Keratinocyte (primary cell): Measurements from ENCODE around the gene OR13C9. TPM values are rescaled to one million over a fixed set of nuclear protein-coding genes. Genes with fewer than 3 reads are reported as not detected.
"Not testable (repeated sequence)": the region's sequence is repeated elsewhere in the genome, so short reads cannot be mapped to it uniquely, and the experiment has no call there.

Experiments used
- DNase-seq: peaks from one replicate; pipeline ENCODE4 v3.0.0-alpha.2; 2011; ENCODE audit warnings: low read depth, missing footprints, low spot score
- FAIRE-seq: peaks from 2 replicates; lab custom pipeline; 2011; peaks lifted over from hg19 to GRCh38; lab: Jason Lieb, UNC
- H2AFZ ChIP-seq: 2 replicates; pipeline ENCODE4 v1.6.0; 2012; ENCODE audit warnings: low read length, control low read depth, inconsistent platforms; ENCODE audit not compliant: control insufficient read depth
- H3K27ac ChIP-seq: 2 replicates; pipeline ENCODE4 v1.5.1; 2011; ENCODE audit warnings: low read length; ENCODE audit not compliant: control insufficient read depth, insufficient read depth
- H3K27me3 ChIP-seq: 3 replicates; pipeline ENCODE4 v1.6.0; 2011; ENCODE audit warnings: low read length; ENCODE audit not compliant: control insufficient read depth, insufficient read depth; ENCODE audit errors: extremely low read depth
- H3K36me3 ChIP-seq, 2 experiments: 2 replicates in 1 of 2; 3 replicates in 1 of 2; pipeline ENCODE4 v1.5.1; 2011; ENCODE audit warnings: low read length in 2 of 2, mild to moderate bottlenecking in 1 of 2; ENCODE audit not compliant: control insufficient read depth in 2 of 2, insufficient read depth in 2 of 2; ENCODE audit errors: extremely low read depth in 1 of 2
- H3K4me1 ChIP-seq: 3 replicates; pipeline ENCODE4 v1.5.1; 2011; ENCODE audit warnings: low read length; ENCODE audit not compliant: control insufficient read depth, insufficient read depth; ENCODE audit errors: extremely low read depth
- H3K4me2 ChIP-seq: 3 replicates; pipeline ENCODE4 v1.6.0; 2011; ENCODE audit warnings: low read depth, low read length; ENCODE audit not compliant: control insufficient read depth, insufficient read depth; ENCODE audit errors: extremely low read depth
- H3K4me3 ChIP-seq, 3 experiments: fragments of 200-600 bp in 1 of 3; sonication (generic) in 1 of 3; 2 replicates in 2 of 3; 3 replicates in 1 of 3; pipeline ENCODE4 v1.5.1; 2011 to 2016; ENCODE audit warnings: low read length in 3 of 3, mild to moderate bottlenecking in 3 of 3, control low read depth in 2 of 3, inconsistent platforms in 1 of 3, low read depth in 1 of 3, mixed read lengths in 1 of 3, mixed run types in 1 of 3, moderate library complexity in 1 of 3; ENCODE audit not compliant: control insufficient read depth in 2 of 3, insufficient read depth in 2 of 3; ENCODE audit errors: extremely low read depth in 1 of 3
- H3K79me2 ChIP-seq: 2 replicates; pipeline ENCODE4 v1.6.0; 2012; ENCODE audit warnings: low read length; ENCODE audit not compliant: control insufficient read depth, insufficient read depth
- H3K9ac ChIP-seq: 3 replicates; pipeline ENCODE4 v1.6.0; 2011; ENCODE audit warnings: low read length; ENCODE audit not compliant: control insufficient read depth, insufficient read depth; ENCODE audit errors: extremely low read depth
- H3K9me1 ChIP-seq: 3 replicates; pipeline ENCODE4 v1.6.0; 2011; ENCODE audit warnings: low read length; ENCODE audit not compliant: control insufficient read depth, insufficient read depth; ENCODE audit errors: extremely low read depth
- H3K9me3 ChIP-seq: 2 replicates; pipeline ENCODE4 v1.5.1; 2012; ENCODE audit warnings: low read depth, low read length; ENCODE audit not compliant: control insufficient read depth
- H4K20me1 ChIP-seq: 3 replicates; pipeline ENCODE4 v1.6.0; 2011; ENCODE audit warnings: low read length; ENCODE audit not compliant: control insufficient read depth, insufficient read depth; ENCODE audit errors: extremely low read depth
- CTCF ChIP-seq, 3 experiments: IDR thresholded peaks in 1 of 3; conservative IDR thresholded peaks in 1 of 3; optimal IDR thresholded peaks in 1 of 3; 2 replicates in 2 of 3; 3 replicates in 1 of 3; pipeline versions ENCODE3 to v1.5.1; 2011; ENCODE audit warnings: low read length in 3 of 3, mild to moderate bottlenecking in 3 of 3, moderate library complexity in 2 of 3, control low read depth in 1 of 3, inconsistent platforms in 1 of 3; ENCODE audit not compliant: insufficient read depth in 2 of 3; ENCODE audit errors: extremely low read depth in 1 of 3
- EZH2 ChIP-seq: IDR thresholded peaks from one replicate; pipeline ENCODE4 v1.6.1; 2012; ENCODE audit warnings: inconsistent platforms, mild to moderate bottlenecking, low read length, moderate library complexity
- dilution Hi-C: fragments of 300-500 bp; cut with MboI; formaldehyde crosslinking; loops from one replicate; pipeline ENCODE4 v1.7.0; 2020; ENCODE audit warnings: low sequenced_read_pairs; ENCODE audit not compliant: extremely low pct_ligation_motif_present
- polyA plus RNA-seq, 5 experiments: library from polyadenylated mRNA; depleted of rRNA in 3 of 5; stranded (reverse) in 3 of 5; stranded (forward) in 1 of 5; unstranded in 1 of 5; fragments of >200 nt; gene quantifications; 1 replicate in 1 of 5; 2 replicates in 3 of 5; 3 replicates in 1 of 5; pipeline versions ENCODE4 v1.2.1 to v1.2.3, GENCODE V29; 2011 to 2012; ENCODE audit warnings: missing spikeins in 2 of 5, low read depth in 1 of 5, low replicate concordance in 1 of 5

The OR13C9 gene
- polyA plus RNA-seq, 1 donor (not counting 4 experiments of a cell fraction or from before 2014, with no cell fraction given): not detected

- Histone ChIP-seq H3K27ac (no peak overlapping the region), H3K9me1 (no peaks in the 10 kb centered on the region), H3K9ac (no peak overlapping the region), H3K4me3 (no peak overlapping the region), H3K27me3 (no peaks in the 10 kb centered on the region), H2AFZ (no peak overlapping the region), H3K4me2 (no peak overlapping the region), H3K9me3 (no peaks in the 10 kb centered on the region), H4K20me1 (no peaks in the 10 kb centered on the region), H3K36me3 (no peaks in the 10 kb centered on the region), H3K4me1 (no peaks in the 10 kb centered on the region), H3K79me2 (no peaks in the 10 kb centered on the region)
- TF ChIP-seq EZH2 (no peak), CTCF (optimal IDR thresholded peaks at IDR 0.05 in 1 of 3, IDR thresholded peaks at IDR 0.05 in 1 of 3, conservative IDR thresholded peaks at IDR 0.05 in 1 of 3; ENCODE audit: extremely low read depth in 1 of 3, insufficient read depth in 2 of 3, low read length in 3 of 3) (no peak)
- dilution Hi-C loops: no loop called here
- no peak for FAIRE-seq
- DNase-seq: no peak
Observed at GRCh38 chr9:104604801-104605200, 13.2 kb downstream of the OR13C9 start.

DNA sequence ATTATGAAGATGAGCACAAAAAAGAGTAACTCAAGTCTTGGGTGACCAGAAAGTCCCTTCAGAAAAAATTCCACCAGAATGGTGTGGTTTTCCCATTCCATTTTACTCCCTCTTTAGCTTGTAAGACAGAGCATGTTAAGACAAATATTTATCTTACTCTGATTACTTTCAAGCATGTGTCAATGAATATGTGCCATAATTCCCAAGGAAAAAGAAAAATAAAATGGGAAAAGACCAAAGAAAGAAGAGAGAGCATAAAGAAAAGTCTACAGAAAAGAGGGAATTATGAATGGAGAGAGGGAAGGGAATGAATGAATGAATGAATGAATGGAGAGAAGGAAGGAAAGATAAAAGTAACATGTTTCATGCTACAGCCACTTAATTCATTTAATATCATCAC is 18.7 kb downstream of the OR13C9 start, which contains the start of gene OR13C5:
TSS of gene OR13C5 (minus strand) at position 101 of the 400 bp plus-strand sequence. CDS start at position 101, 0 bp downstream.
- H3K27ac ChIP-seq, H3K27me3 ChIP-seq, DNase-seq, H3K79me2 ChIP-seq, H3K4me2 ChIP-seq, H2AFZ ChIP-seq, H3K4me1 ChIP-seq, dilution Hi-C loops, H3K36me3 ChIP-seq, H3K4me3 ChIP-seq, H4K20me1 ChIP-seq, H3K9me3 ChIP-seq, H3K9ac ChIP-seq, FAIRE-seq, H3K9me1 ChIP-seq: not testable (repeated sequence)

- dilution Hi-C loops, H2AFZ ChIP-seq, H3K4me2 ChIP-seq, H3K9me3 ChIP-seq, H3K9me1 ChIP-seq, H4K20me1 ChIP-seq, H3K79me2 ChIP-seq, DNase-seq, H3K4me1 ChIP-seq, H3K27me3 ChIP-seq, H3K36me3 ChIP-seq, H3K27ac ChIP-seq, H3K4me3 ChIP-seq, FAIRE-seq, H3K9ac ChIP-seq: not testable (repeated sequence)
Observed at GRCh38 chr9:104598749-104599148, 19.3 kb downstream of the OR13C9 start.
